Measurements from ENCODE around the gene LRP10. TPM values are rescaled to one million over a fixed set of nuclear protein-coding genes. Genes with fewer than 3 reads are reported as not detected.
A peak's percentile ranks its signal among the peaks of the same experiment; 100 is the strongest.

LRP10 gene
- total RNA-seq, 1 donor from 2014 or later, result 52.3 TPM

- Mint-ChIP-seq H3K36me3 (peaks cover 8% of the 10 kb centered on the region), H3K4me3 (peak overlapping the region; percentile 100), H3K27ac (peak overlapping the region; percentile 97), H3K27me3 (no peaks in the 10 kb centered on the region), H3K4me1 (ENCODE audit: unreplicated experiment) (peaks cover 19% of the 10 kb centered on the region), H3K9me3 (no peaks in the 10 kb centered on the region)
- DNase-seq (ENCODE audit: extremely low spot score, unreplicated experiment), result no peak
- TF ChIP-seq, protein P1, sequence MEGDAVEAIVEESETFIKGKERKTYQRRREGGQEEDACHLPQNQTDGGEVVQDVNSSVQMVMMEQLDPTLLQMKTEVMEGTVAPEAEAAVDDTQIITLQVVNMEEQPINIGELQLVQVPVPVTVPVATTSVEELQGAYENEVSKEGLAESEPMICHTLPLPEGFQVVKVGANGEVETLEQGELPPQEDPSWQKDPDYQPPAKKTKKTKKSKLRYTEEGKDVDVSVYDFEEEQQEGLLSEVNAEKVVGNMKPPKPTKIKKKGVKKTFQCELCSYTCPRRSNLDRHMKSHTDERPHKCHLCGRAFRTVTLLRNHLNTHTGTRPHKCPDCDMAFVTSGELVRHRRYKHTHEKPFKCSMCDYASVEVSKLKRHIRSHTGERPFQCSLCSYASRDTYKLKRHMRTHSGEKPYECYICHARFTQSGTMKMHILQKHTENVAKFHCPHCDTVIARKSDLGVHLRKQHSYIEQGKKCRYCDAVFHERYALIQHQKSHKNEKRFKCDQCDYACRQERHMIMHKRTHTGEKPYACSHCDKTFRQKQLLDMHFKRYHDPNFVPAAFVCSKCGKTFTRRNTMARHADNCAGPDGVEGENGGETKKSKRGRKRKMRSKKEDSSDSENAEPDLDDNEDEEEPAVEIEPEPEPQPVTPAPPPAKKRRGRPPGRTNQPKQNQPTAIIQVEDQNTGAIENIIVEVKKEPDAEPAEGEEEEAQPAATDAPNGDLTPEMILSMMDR (conservative IDR thresholded peaks at IDR 0.05), result no peak
Measured at GRCh38 chr14:22837114-22837749, 34.3 kb upstream of the LRP10 start.

- Mint-ChIP-seq H3K9me3 (no peaks in the 10 kb centered on the region), H3K27me3 (no peaks in the 10 kb centered on the region), H3K27ac (peak overlapping the region; percentile 97), H3K4me3 (peak overlapping the region; percentile 100), H3K36me3 (peaks cover 8% of the 10 kb centered on the region), H3K4me1 (ENCODE audit: unreplicated experiment) (peaks cover 19% of the 10 kb centered on the region)
- TF ChIP-seq, protein P1 (conservative IDR thresholded peaks at IDR 0.05), result no peak
- no peak for DNase-seq (ENCODE audit: extremely low spot score, unreplicated experiment)
Measured at GRCh38 chr14:22837750-22838538, 33.6 kb upstream of the LRP10 start.

DNA sequence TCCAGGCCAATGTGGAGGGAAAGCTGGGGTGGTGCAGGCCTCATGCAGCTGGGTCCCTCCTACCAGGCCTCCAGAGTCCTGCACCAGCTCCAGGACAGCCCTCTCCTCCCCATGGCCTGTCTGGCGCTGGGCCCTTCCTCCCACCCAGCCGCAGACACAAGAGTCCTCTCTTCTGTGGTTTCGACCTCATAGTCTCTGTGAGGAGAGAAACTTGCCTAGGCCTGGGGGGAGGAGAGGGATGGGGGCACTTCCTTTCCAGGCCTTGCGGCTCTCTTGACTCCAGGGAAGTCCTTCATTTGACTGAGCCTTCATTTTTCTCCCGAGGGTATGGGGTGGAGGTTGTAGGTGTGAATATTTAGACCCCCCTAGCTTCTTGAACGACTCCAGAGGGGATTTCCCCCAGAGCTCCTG lies 32.9 kb upstream of the LRP10 start:
- H3K27me3 Mint-ChIP-seq, result no peaks in the 10 kb centered on the region
- peak overlapping the region; percentile 100 for H3K4me3 Mint-ChIP-seq
- H3K9me3 Mint-ChIP-seq, result no peaks in the 10 kb centered on the region
- DNase-seq (ENCODE audit: extremely low spot score, unreplicated experiment), result no peak
- peak overlapping the region; percentile 74 for H3K27ac Mint-ChIP-seq
- TF ChIP-seq, protein P1 (conservative IDR thresholded peaks at IDR 0.05), result no peak
- peaks cover 19% of the 10 kb centered on the region for H3K4me1 Mint-ChIP-seq (ENCODE audit: unreplicated experiment)
- peaks cover 11% of the 10 kb centered on the region for H3K36me3 Mint-ChIP-seq

DNA sequence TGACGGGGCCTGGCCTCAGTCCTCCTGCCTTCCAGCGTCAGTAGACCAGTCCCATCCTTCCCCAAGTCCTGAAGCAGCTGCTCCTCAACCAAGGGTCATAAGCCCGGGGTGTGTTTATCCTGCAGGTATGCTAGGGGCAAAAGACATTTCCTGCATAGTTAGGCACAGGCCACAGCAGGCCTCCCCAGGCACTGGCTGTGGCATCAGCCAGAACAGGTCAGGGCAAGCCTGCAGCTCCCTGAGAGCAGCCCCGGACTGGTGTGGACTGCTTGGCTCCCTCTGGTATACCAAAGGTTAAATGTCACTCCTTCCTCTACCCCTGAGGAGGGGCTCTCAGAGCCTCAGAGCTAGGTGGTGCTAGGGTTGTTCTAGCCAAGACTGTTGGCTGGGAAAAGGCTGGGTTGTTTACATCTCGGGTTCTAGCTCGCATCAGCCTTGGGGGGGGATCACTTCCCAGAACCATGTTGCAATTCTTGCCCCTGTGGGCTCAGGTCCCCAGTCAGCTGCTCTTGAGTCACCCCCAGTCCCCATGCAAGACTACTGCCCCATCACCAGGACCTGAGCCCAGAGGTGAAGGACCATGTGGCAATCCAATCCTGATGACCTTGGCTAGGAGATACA lies 32.3 kb upstream of the LRP10 start:
- Mint-ChIP-seq H3K9me3 (no peaks in the 10 kb centered on the region), H3K27ac (peak overlapping the region; percentile 74), H3K27me3 (no peaks in the 10 kb centered on the region), H3K36me3 (peaks cover 11% of the 10 kb centered on the region), H3K4me3 (peak overlapping the region; percentile 100), H3K4me1 (ENCODE audit: unreplicated experiment) (peaks cover 19% of the 10 kb centered on the region)
- TF ChIP-seq, protein P1 (conservative IDR thresholded peaks at IDR 0.05), result no peak
- DNase-seq (ENCODE audit: extremely low spot score, unreplicated experiment), result no peak

- Mint-ChIP-seq H3K9me3 (no peaks in the 10 kb centered on the region), H3K4me1 (ENCODE audit: unreplicated experiment) (peaks cover 5% of the 10 kb centered on the region), H3K36me3 (peaks cover 11% of the 10 kb centered on the region), H3K27ac (no peak overlapping the region), H3K4me3 (no peak overlapping the region), H3K27me3 (no peaks in the 10 kb centered on the region)
- DNase-seq (ENCODE audit: extremely low spot score, unreplicated experiment), result no peak
- TF ChIP-seq, protein P1 (conservative IDR thresholded peaks at IDR 0.05), result no peak
Measured at GRCh38 chr14:22841311-22841710, 30.2 kb upstream of the LRP10 start.
